ENCODE measurements around the gene KIFAP3. TPM values are rescaled to one million over a fixed set of nuclear protein-coding genes. Genes with fewer than 3 reads are reported as not detected.
"Not testable (repeated sequence)": the region's sequence is repeated elsewhere in the genome, so short reads cannot be mapped to it uniquely, and the experiment has no call there.

The KIFAP3 gene
- total and polyA plus RNA-seq, 2 donors (not counting 1 experiment from before 2014, with no cell fraction given): 3.7 to 14.9 TPM

GRCh38 chr1:169872906-169873305 lies 201.6 kb downstream of the KIFAP3 start:
- Histone ChIP-seq H2AFZ (ENCODE audit: insufficient read depth, low read depth, low read length, poor library complexity, severe bottlenecking) (no peak overlapping the region), H3K4me3 (ENCODE audit: control extremely low read depth in 1 of 5, extremely low read depth in 1 of 5, insufficient read depth in 1 of 5, low read depth in 2 of 5, low read length in 4 of 5) (no peak overlapping the region), H4K20me1 (ENCODE audit: control insufficient read depth, insufficient read depth, low read length, poor library complexity, severe bottlenecking) (no peaks in the 10 kb centered on the region), H3K9me3 (ENCODE audit: control extremely low read depth in 1 of 3, control insufficient read depth in 2 of 3, insufficient read depth in 1 of 3, low read length in 2 of 3) (peaks cover 0 to 7% (median 0%) of the 10 kb centered on the region in 3 donors), H3K27ac (ENCODE audit: low read length in 2 of 2) (no peak overlapping the region), H3K79me2 (ENCODE audit: control insufficient read depth, insufficient read depth, low read length) (peaks cover 47% of the 10 kb centered on the region), H3K4me2 (replicated peaks; ENCODE audit: low read depth, low read length, poor library complexity, severe bottlenecking) (no peak overlapping the region), H3K4me1 (ENCODE audit: control insufficient read depth in 2 of 2, insufficient read depth in 2 of 2, low read length in 2 of 2) (peaks cover 16 to 19% of the 10 kb centered on the region in 2 donors), H3K9ac (ENCODE audit: low read length) (no peak overlapping the region), H3K36me3 (replicated peaks in 1 of 2; ENCODE audit: control extremely low read depth in 1 of 2, control insufficient read depth in 1 of 2, extremely low read depth in 1 of 2, insufficient read depth in 2 of 2, low read length in 1 of 2) (peaks cover 0 to 72% of the 10 kb centered on the region in 2 experiments), H3K27me3 (replicated peaks in 1 of 4; ENCODE audit: control extremely low read depth in 1 of 4, control insufficient read depth in 3 of 4, insufficient read depth in 4 of 4, low read length in 3 of 4) (no peaks in the 10 kb centered on the region)
- POLR2A ChIA-PET: no interaction called here
- no peaks in the 10 kb centered on the region for H3K9me3 Mint-ChIP-seq (ENCODE audit: insufficient read depth)
- ATAC-seq (ENCODE audit: low read depth): no peak
- DNase-seq: no peak
- CTCF ChIA-PET: interaction anchor here (0.6 kb wide), 1 partner anchor 323 kb away, joined by 3 read pairs; no protein-coding TSS in a partner anchor
- H3K27me3 Mint-ChIP-seq: no peaks in the 10 kb centered on the region
- H3K27ac Mint-ChIP-seq: no peak overlapping the region
- intact Hi-C loops (cut with micrococcal nuclease): no loop called here
- TF ChIP-seq, protein P1, sequence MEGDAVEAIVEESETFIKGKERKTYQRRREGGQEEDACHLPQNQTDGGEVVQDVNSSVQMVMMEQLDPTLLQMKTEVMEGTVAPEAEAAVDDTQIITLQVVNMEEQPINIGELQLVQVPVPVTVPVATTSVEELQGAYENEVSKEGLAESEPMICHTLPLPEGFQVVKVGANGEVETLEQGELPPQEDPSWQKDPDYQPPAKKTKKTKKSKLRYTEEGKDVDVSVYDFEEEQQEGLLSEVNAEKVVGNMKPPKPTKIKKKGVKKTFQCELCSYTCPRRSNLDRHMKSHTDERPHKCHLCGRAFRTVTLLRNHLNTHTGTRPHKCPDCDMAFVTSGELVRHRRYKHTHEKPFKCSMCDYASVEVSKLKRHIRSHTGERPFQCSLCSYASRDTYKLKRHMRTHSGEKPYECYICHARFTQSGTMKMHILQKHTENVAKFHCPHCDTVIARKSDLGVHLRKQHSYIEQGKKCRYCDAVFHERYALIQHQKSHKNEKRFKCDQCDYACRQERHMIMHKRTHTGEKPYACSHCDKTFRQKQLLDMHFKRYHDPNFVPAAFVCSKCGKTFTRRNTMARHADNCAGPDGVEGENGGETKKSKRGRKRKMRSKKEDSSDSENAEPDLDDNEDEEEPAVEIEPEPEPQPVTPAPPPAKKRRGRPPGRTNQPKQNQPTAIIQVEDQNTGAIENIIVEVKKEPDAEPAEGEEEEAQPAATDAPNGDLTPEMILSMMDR (IDR thresholded peaks at IDR 0.05): no peak
- no peak for TF ChIP-seq EZH2 (IDR thresholded peaks at IDR 0.05; ENCODE audit: borderline replicate concordance, insufficient read depth, low read depth, low read length, poor library complexity, severe bottlenecking)
- peaks cover 29% of the 10 kb centered on the region for H3K4me1 Mint-ChIP-seq
- no peak overlapping the region for H3K4me3 Mint-ChIP-seq

GRCh38 chr1:169871988-169872387 lies 202.5 kb downstream of the KIFAP3 start:
- H2AFZ ChIP-seq (ENCODE audit: insufficient read depth, low read depth, low read length, poor library complexity, severe bottlenecking); POLR2A ChIA-PET; H3K27ac Mint-ChIP-seq; H3K9ac ChIP-seq (ENCODE audit: low read length); H3K9me3 Mint-ChIP-seq (ENCODE audit: insufficient read depth); H3K27me3 ChIP-seq (replicated peaks in 1 of 4; ENCODE audit: control extremely low read depth in 1 of 4, control insufficient read depth in 3 of 4, insufficient read depth in 4 of 4, low read length in 3 of 4); CTCF ChIA-PET; DNase-seq; H4K20me1 ChIP-seq (ENCODE audit: control insufficient read depth, insufficient read depth, low read length, poor library complexity, severe bottlenecking); H3K9me3 ChIP-seq (ENCODE audit: control extremely low read depth in 1 of 3, control insufficient read depth in 2 of 3, insufficient read depth in 1 of 3, low read length in 2 of 3); ATAC-seq (ENCODE audit: low read depth); H3K4me3 ChIP-seq (ENCODE audit: control extremely low read depth in 1 of 5, extremely low read depth in 1 of 5, insufficient read depth in 1 of 5, low read depth in 2 of 5, low read length in 4 of 5); H3K4me2 ChIP-seq (replicated peaks; ENCODE audit: low read depth, low read length, poor library complexity, severe bottlenecking); H3K4me3 Mint-ChIP-seq; H3K27me3 Mint-ChIP-seq; intact Hi-C loops (cut with micrococcal nuclease); H3K27ac ChIP-seq (ENCODE audit: low read length in 2 of 2): not testable (repeated sequence)
- 97% methylated on average over 3 of the region's 3 CpGs for WGBS (ENCODE audit: insufficient coverage)
- peaks cover 47% of the 10 kb centered on the region for H3K79me2 ChIP-seq (ENCODE audit: control insufficient read depth, insufficient read depth, low read length)
- H3K4me1 Mint-ChIP-seq: peaks cover 29% of the 10 kb centered on the region
- H3K4me1 ChIP-seq (ENCODE audit: control insufficient read depth in 2 of 2, insufficient read depth in 2 of 2, low read length in 2 of 2): peaks cover 16 to 18% of the 10 kb centered on the region in 2 donors
- peaks cover 0 to 70% of the 10 kb centered on the region in 2 experiments for H3K36me3 ChIP-seq (replicated peaks in 1 of 2; ENCODE audit: control extremely low read depth in 1 of 2, control insufficient read depth in 1 of 2, extremely low read depth in 1 of 2, insufficient read depth in 2 of 2, low read length in 1 of 2)

Small RNAs within 50 kb of the gene (small RNA-seq; reads per million reads assigned to genes)
- not detected for gene MRPS10P1 (ENCODE audit: insufficient read length, low read depth, low replicate concordance)

Other genes with a start within 250 kb of the KIFAP3 start
- 17.6 and 18.4 TPM in 2 replicates for gene SCYL3, start 180.8 kb downstream of the KIFAP3 start, total RNA-seq
- gene SCYL3, start 180.8 kb downstream of the KIFAP3 start, polyA plus RNA-seq: 14.1 and 14.2 TPM in 2 replicates
- not detected in 2 replicates for gene NTMT2, start 71.3 kb upstream of the KIFAP3 start, total RNA-seq
- not detected in 2 replicates for gene NTMT2, start 71.3 kb upstream of the KIFAP3 start, polyA plus RNA-seq